Panc1 (cell line): ENCODE results near the gene CENPC.

ENCODE experiments used
- REST ChIP-seq, 2 experiments: IDR thresholded peaks; 2 replicates each; pipeline ENCODE4 v1.6.1; 2011 to 2012; ENCODE audit warnings: low read depth in 2 of 2, control low read depth in 1 of 2, low read length in 1 of 2, mild to moderate bottlenecking in 1 of 2, moderate library complexity in 1 of 2; ENCODE audit not compliant: insufficient read depth in 1 of 2
- SIN3A ChIP-seq: IDR thresholded peaks from 2 replicates; pipeline ENCODE4 v1.6.1; 2012; ENCODE audit warnings: low read depth, mild to moderate bottlenecking, low read length, moderate library complexity, borderline replicate concordance; ENCODE audit not compliant: insufficient read depth

GRCh38 chr4:67556436-67556835 is 11.1 kb upstream of the CENPC start:
- TF ChIP-seq REST (IDR thresholded peaks at IDR 0.05; ENCODE audit: insufficient read depth in 1 of 2, low read depth in 2 of 2, low read length in 1 of 2) = no peak
- TF ChIP-seq SIN3A = no peak
